GM23338 (cell line): ENCODE results near the gene POLQ. TPM values are rescaled to one million over a fixed set of nuclear protein-coding genes. Genes with fewer than 3 reads are reported as not detected.

Source experiments
- ATAC-seq: fragments of 200-7000 bp; cut with Tn5 transposase; 3 replicates; pipeline ENCODE4 v1.9.1; 2020
- DNase-seq: peaks from one replicate; pipeline ENCODE4 v3.0.0-alpha.2; 2015; ENCODE audit warnings: low spot score
- H2AFZ ChIP-seq: fragments of 200-600 bp; sonication (generic); 2 replicates; pipeline ENCODE4 v1.8.0; 2016; ENCODE audit warnings: antibody characterized with exemption, mild to moderate bottlenecking, moderate library complexity
- H3F3A ChIP-seq: fragments of 200-600 bp; sonication (generic); replicated peaks from 2 replicates; pipeline ENCODE4 v1.8.0; 2017; ENCODE audit warnings: antibody characterized with exemption, mixed run types, low read depth
- H3K27ac ChIP-seq: fragments of 200-600 bp; sonication (generic); 2 replicates; pipeline ENCODE4 v1.6.1; 2016; ENCODE audit warnings: low read depth
- H3K27me3 ChIP-seq: fragments of 200-600 bp; sonication (generic); 2 replicates; pipeline ENCODE4 v1.8.0; 2016; ENCODE audit warnings: mild to moderate bottlenecking, mixed run types, moderate library complexity; ENCODE audit not compliant: insufficient read depth
- H3K36me3 ChIP-seq: fragments of 200-600 bp; sonication (generic); 2 replicates; pipeline ENCODE4 v1.8.0; 2016; ENCODE audit warnings: mild to moderate bottlenecking; ENCODE audit not compliant: insufficient read depth
- H3K4me1 ChIP-seq: fragments of 200-600 bp; sonication (generic); 2 replicates; pipeline ENCODE4 v1.8.0; 2016; ENCODE audit warnings: mild to moderate bottlenecking, moderate library complexity; ENCODE audit not compliant: insufficient read depth
- H3K4me2 ChIP-seq: fragments of 200-600 bp; sonication (generic); 2 replicates; pipeline ENCODE4 v1.7.1; 2017; ENCODE audit warnings: mixed run types
- H3K4me3 ChIP-seq: fragments of 200-600 bp; sonication (generic); 2 replicates; pipeline ENCODE4 v1.6.1; 2016; ENCODE audit warnings: mixed run types
- H3K79me2 ChIP-seq: fragments of 200-600 bp; sonication (generic); replicated peaks from 2 replicates; pipeline ENCODE4 v1.8.0; 2017; ENCODE audit warnings: mild to moderate bottlenecking; ENCODE audit not compliant: insufficient read depth
- H3K9me2 ChIP-seq: fragments of 200-600 bp; sonication (generic); 2 replicates; pipeline ENCODE4 v1.8.0; 2017; ENCODE audit not compliant: insufficient read depth
- H4K20me1 ChIP-seq: fragments of 200-600 bp; sonication (generic); replicated peaks from 2 replicates; pipeline ENCODE4 v1.8.0; 2017; ENCODE audit warnings: mild to moderate bottlenecking; ENCODE audit not compliant: insufficient read depth
- H3K27ac Mint-ChIP-seq: 2 replicates; pipeline ENCODE4 v1.8.0; 2020; ENCODE audit warnings: inconsistent platforms, mild to moderate bottlenecking, moderate library complexity, mixed read lengths
- H3K27me3 Mint-ChIP-seq: 3 replicates; pipeline ENCODE4 v1.8.0; 2022; ENCODE audit warnings: low read depth, mild to moderate bottlenecking, moderate library complexity, mixed read lengths, inconsistent platforms; ENCODE audit not compliant: insufficient read depth, poor library complexity
- H3K36me3 Mint-ChIP-seq: 3 replicates; pipeline ENCODE4 v1.8.0; 2021; ENCODE audit warnings: low read depth, mild to moderate bottlenecking, inconsistent platforms, moderate library complexity, mixed read lengths
- H3K4me1 Mint-ChIP-seq: 3 replicates; pipeline ENCODE4 v1.8.0; 2020; ENCODE audit warnings: mild to moderate bottlenecking, inconsistent platforms, mixed read lengths
- H3K4me3 Mint-ChIP-seq: 3 replicates; pipeline ENCODE4 v1.8.0; 2021; ENCODE audit warnings: moderate library complexity, mild to moderate bottlenecking, inconsistent platforms, mixed read lengths
- H3K9me3 Mint-ChIP-seq: 3 replicates; pipeline ENCODE4 v1.8.0; 2020; ENCODE audit warnings: moderate library complexity, mild to moderate bottlenecking, inconsistent platforms, mixed read lengths
- CREB1 ChIP-seq: fragments of 250-450 bp; sonication (Bioruptor Pico); IDR thresholded peaks from 2 replicates; pipeline ENCODE4 v1.5.0; 2020; ENCODE audit warnings: low read depth, mild to moderate bottlenecking, moderate library complexity
- CTCF ChIP-seq, 2 experiments: fragments of 200-600 bp in 1 of 2; sonication (generic) in 1 of 2; conservative IDR thresholded peaks; 2 replicates each; pipeline versions ENCODE4 v1.5.1 to v1.6.1; 2016 to 2017; ENCODE audit warnings: antibody characterized with exemption in 2 of 2, low read depth in 2 of 2, mild to moderate bottlenecking in 2 of 2, moderate library complexity in 1 of 2
- EZH2 ChIP-seq: fragments of 200-600 bp; sonication (generic); IDR thresholded peaks from one replicate; pipeline ENCODE4 v1.8.0; 2017; ENCODE audit warnings: antibody characterized with exemption, mild to moderate bottlenecking, low read depth; ENCODE audit not compliant: unreplicated experiment
- EZH2phosphoT487 ChIP-seq: fragments of 200-600 bp; sonication (generic); IDR thresholded peaks from one replicate; pipeline ENCODE4 v1.8.1; 2018; ENCODE audit warnings: antibody characterized with exemption; ENCODE audit not compliant: unreplicated experiment
- JUNB ChIP-seq: IDR thresholded peaks from one replicate; pipeline ENCODE4 v1.6.1; 2016; ENCODE audit warnings: antibody characterized with exemption; ENCODE audit not compliant: unreplicated experiment
- NANOG ChIP-seq: IDR thresholded peaks from 2 replicates; pipeline ENCODE4 v1.6.1; 2016; ENCODE audit warnings: antibody characterized with exemption, borderline replicate concordance
- POLR2AphosphoS5 ChIP-seq: IDR thresholded peaks from 2 replicates; pipeline ENCODE4 v1.6.1; 2016; ENCODE audit warnings: antibody characterized with exemption, low read depth
- STAT1 ChIP-seq: IDR thresholded peaks from one replicate; pipeline ENCODE4 v1.6.1; 2016; ENCODE audit warnings: antibody characterized with exemption; ENCODE audit not compliant: unreplicated experiment
- ZNF114 ChIP-seq: fragments of 250-450 bp; sonication (Bioruptor Pico); IDR thresholded peaks from 2 replicates; pipeline ENCODE4 v1.5.0; 2020; ENCODE audit warnings: mild to moderate bottlenecking, moderate library complexity
- ZNF331 ChIP-seq: fragments of 250-450 bp; sonication (Bioruptor Pico); IDR thresholded peaks from 2 replicates; pipeline ENCODE4 v1.5.0; 2020; ENCODE audit warnings: low read depth, mild to moderate bottlenecking, moderate library complexity
- polyA plus RNA-seq: library from polyadenylated mRNA; unstranded; fragments of >200 nt; fragmentation: Nextera tagmentation; extraction: Ambion mirVana; gene quantifications from 2 replicates; pipeline ENCODE4 v1.2.1, GENCODE V29; 2016
- total RNA-seq: library from RNA; depleted of rRNA; stranded (reverse); fragments of >200 nt; shearing (Covaris generic); gene quantifications from 2 replicates; pipeline ENCODE4 v1.2.3, GENCODE V29; 2014
- TF ChIP-seq, protein P1 (sequence below): IDR thresholded peaks from 2 replicates; pipeline ENCODE4 v1.6.1; 2016; ENCODE audit warnings: antibody characterized with exemption
- TF ChIP-seq, protein P2 (sequence below): fragments of 250-450 bp; sonication (Bioruptor Pico); IDR thresholded peaks from 2 replicates; pipeline ENCODE4 v1.5.0; 2020; ENCODE audit warnings: mild to moderate bottlenecking, moderate library complexity
- TF ChIP-seq, protein P3 (sequence below): IDR thresholded peaks from one replicate; pipeline ENCODE4 v1.6.1; 2018; ENCODE audit warnings: antibody characterized with exemption; ENCODE audit not compliant: unreplicated experiment

The POLQ gene
- total and polyA plus RNA-seq, 2 experiments from 2014 or later = 6.9 to 20.6 TPM

DNA sequence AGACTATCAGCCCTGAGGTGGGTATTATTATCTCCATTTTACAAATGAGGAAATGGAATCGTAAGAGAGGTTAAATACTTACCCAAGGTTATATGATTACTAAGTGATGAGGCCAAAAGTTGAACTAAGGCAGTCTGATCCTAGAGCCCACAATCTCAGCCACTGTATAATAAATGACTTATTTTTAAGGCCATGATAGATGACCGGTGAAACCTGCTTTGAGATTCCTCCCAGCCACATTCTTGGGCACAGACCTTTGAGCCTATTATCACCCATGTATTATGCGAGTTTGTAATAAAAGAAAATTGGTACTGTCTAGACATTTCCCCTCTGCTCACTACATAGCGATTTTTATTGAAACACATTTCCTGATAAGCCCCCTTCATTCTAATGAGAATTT lies 37.4 kb downstream of the POLQ start:
- ATAC-seq (no peak), DNase-seq (no peak)
- Histone ChIP-seq H2AFZ (no peak overlapping the region), H3K4me3 (no peak overlapping the region), H3K79me2 (no peaks in the 10 kb centered on the region), H4K20me1 (peaks cover 5% of the 10 kb centered on the region), H3K4me1 (no peaks in the 10 kb centered on the region), H3K36me3 (peaks cover 25% of the 10 kb centered on the region; the same call in 1 of the 2 replicates), H3K27me3 (no peaks in the 10 kb centered on the region), H3K4me2 (no peak overlapping the region), H3K27ac (no peak overlapping the region), H3F3A (no peaks in the 10 kb centered on the region), H3K9me2 (no peaks in the 10 kb centered on the region)
- no peaks in the 10 kb centered on the region for H3K9me3 Mint-ChIP-seq
- H3K4me1 Mint-ChIP-seq = no peaks in the 10 kb centered on the region
- TF ChIP-seq ZNF114 = no peak
- TF ChIP-seq CREB1 (CRISPR knock-in tag) = no peak
- TF ChIP-seq, protein P1, sequence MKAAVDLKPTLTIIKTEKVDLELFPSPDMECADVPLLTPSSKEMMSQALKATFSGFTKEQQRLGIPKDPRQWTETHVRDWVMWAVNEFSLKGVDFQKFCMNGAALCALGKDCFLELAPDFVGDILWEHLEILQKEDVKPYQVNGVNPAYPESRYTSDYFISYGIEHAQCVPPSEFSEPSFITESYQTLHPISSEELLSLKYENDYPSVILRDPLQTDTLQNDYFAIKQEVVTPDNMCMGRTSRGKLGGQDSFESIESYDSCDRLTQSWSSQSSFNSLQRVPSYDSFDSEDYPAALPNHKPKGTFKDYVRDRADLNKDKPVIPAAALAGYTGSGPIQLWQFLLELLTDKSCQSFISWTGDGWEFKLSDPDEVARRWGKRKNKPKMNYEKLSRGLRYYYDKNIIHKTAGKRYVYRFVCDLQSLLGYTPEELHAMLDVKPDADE = no peak
- TF ChIP-seq STAT1 = no peak
- no peak for TF ChIP-seq ZNF331
- TF ChIP-seq, protein P2, sequence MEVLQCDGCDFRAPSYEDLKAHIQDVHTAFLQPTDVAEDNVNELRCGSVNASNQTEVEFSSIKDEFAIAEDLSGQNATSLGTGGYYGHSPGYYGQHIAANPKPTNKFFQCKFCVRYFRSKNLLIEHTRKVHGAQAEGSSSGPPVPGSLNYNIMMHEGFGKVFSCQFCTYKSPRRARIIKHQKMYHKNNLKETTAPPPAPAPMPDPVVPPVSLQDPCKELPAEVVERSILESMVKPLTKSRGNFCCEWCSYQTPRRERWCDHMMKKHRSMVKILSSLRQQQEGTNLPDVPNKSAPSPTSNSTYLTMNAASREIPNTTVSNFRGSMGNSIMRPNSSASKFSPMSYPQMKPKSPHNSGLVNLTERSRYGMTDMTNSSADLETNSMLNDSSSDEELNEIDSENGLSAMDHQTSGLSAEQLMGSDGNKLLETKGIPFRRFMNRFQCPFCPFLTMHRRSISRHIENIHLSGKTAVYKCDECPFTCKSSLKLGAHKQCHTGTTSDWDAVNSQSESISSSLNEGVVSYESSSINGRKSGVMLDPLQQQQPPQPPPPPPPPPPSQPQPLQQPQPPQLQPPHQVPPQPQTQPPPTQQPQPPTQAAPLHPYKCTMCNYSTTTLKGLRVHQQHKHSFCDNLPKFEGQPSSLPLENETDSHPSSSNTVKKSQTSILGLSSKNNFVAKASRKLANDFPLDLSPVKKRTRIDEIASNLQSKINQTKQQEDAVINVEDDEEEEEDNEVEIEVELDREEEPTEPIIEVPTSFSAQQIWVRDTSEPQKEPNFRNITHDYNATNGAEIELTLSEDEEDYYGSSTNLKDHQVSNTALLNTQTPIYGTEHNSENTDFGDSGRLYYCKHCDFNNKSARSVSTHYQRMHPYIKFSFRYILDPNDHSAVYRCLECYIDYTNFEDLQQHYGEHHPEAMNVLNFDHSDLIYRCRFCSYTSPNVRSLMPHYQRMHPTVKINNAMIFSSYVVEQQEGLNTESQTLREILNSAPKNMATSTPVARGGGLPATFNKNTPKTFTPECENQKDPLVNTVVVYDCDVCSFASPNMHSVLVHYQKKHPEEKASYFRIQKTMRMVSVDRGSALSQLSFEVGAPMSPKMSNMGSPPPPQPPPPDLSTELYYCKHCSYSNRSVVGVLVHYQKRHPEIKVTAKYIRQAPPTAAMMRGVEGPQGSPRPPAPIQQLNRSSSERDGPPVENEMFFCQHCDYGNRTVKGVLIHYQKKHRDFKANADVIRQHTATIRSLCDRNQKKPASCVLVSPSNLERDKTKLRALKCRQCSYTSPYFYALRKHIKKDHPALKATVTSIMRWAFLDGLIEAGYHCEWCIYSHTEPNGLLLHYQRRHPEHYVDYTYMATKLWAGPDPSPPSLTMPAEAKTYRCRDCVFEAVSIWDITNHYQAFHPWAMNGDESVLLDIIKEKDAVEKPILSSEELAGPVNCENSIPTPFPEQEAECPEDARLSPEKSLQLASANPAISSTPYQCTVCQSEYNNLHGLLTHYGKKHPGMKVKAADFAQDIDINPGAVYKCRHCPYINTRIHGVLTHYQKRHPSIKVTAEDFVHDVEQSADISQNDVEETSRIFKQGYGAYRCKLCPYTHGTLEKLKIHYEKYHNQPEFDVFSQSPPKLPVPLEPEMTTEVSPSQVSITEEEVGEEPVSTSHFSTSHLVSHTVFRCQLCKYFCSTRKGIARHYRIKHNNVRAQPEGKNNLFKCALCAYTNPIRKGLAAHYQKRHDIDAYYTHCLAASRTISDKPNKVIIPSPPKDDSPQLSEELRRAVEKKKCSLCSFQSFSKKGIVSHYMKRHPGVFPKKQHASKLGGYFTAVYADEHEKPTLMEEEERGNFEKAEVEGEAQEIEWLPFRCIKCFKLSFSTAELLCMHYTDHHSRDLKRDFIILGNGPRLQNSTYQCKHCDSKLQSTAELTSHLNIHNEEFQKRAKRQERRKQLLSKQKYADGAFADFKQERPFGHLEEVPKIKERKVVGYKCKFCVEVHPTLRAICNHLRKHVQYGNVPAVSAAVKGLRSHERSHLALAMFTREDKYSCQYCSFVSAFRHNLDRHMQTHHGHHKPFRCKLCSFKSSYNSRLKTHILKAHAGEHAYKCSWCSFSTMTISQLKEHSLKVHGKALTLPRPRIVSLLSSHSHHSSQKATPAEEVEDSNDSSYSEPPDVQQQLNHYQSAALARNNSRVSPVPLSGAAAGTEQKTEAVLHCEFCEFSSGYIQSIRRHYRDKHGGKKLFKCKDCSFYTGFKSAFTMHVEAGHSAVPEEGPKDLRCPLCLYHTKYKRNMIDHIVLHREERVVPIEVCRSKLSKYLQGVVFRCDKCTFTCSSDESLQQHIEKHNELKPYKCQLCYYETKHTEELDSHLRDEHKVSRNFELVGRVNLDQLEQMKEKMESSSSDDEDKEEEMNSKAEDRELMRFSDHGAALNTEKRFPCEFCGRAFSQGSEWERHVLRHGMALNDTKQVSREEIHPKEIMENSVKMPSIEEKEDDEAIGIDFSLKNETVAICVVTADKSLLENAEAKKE (CRISPR knock-in tag) = no peak
- no peak for TF ChIP-seq NANOG
- TF ChIP-seq CTCF (conservative IDR thresholded peaks at IDR 0.05; ENCODE audit: low read depth in 2 of 2) = no peak
- no peak for TF ChIP-seq EZH2phosphoT487
- TF ChIP-seq EZH2 = no peak
- no peak for TF ChIP-seq JUNB
- TF ChIP-seq, protein P3, sequence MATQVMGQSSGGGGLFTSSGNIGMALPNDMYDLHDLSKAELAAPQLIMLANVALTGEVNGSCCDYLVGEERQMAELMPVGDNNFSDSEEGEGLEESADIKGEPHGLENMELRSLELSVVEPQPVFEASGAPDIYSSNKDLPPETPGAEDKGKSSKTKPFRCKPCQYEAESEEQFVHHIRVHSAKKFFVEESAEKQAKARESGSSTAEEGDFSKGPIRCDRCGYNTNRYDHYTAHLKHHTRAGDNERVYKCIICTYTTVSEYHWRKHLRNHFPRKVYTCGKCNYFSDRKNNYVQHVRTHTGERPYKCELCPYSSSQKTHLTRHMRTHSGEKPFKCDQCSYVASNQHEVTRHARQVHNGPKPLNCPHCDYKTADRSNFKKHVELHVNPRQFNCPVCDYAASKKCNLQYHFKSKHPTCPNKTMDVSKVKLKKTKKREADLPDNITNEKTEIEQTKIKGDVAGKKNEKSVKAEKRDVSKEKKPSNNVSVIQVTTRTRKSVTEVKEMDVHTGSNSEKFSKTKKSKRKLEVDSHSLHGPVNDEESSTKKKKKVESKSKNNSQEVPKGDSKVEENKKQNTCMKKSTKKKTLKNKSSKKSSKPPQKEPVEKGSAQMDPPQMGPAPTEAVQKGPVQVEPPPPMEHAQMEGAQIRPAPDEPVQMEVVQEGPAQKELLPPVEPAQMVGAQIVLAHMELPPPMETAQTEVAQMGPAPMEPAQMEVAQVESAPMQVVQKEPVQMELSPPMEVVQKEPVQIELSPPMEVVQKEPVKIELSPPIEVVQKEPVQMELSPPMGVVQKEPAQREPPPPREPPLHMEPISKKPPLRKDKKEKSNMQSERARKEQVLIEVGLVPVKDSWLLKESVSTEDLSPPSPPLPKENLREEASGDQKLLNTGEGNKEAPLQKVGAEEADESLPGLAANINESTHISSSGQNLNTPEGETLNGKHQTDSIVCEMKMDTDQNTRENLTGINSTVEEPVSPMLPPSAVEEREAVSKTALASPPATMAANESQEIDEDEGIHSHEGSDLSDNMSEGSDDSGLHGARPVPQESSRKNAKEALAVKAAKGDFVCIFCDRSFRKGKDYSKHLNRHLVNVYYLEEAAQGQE = no peak
- no peak for TF ChIP-seq POLR2AphosphoS5
- peaks cover 57% of the 10 kb centered on the region; the same call in 2 of the 3 replicates for H3K36me3 Mint-ChIP-seq
- no peak overlapping the region for H3K4me3 Mint-ChIP-seq
- H3K27me3 Mint-ChIP-seq = peaks cover 3% of the 10 kb centered on the region
- H3K27ac Mint-ChIP-seq = no peak overlapping the region
